Loucy (cell line): ENCODE measurements around the gene TMEM134.

Source experiments
- H2AFZ ChIP-seq: fragments of 200-600 bp; sonication (generic); 2 replicates; pipeline ENCODE4 v1.6.0; 2016; ENCODE audit warnings: antibody characterized with exemption, mild to moderate bottlenecking, low read length, moderate library complexity
- H3F3A ChIP-seq: fragments of 200-600 bp; 2 replicates; pipeline ENCODE4 v1.6.0; 2016; ENCODE audit warnings: antibody characterized with exemption, low read depth, mild to moderate bottlenecking
- H3K27me3 ChIP-seq: fragments of 200-600 bp; sonication (generic); 2 replicates; pipeline ENCODE4 v1.6.1; 2014; ENCODE audit warnings: low read length, mild to moderate bottlenecking; ENCODE audit not compliant: insufficient read depth, poor library complexity, severe bottlenecking
- H3K36me3 ChIP-seq: fragments of 200-600 bp; sonication (generic); 2 replicates; pipeline ENCODE4 v1.6.1; 2016; ENCODE audit warnings: low read length; ENCODE audit not compliant: insufficient read depth
- H3K4me1 ChIP-seq: fragments of 200-600 bp; sonication (generic); 2 replicates; pipeline ENCODE4 v1.5.1; 2014; ENCODE audit warnings: low read length, mild to moderate bottlenecking; ENCODE audit not compliant: insufficient read depth, poor library complexity, severe bottlenecking
- H3K4me2 ChIP-seq: fragments of 200-600 bp; sonication (generic); 2 replicates; pipeline ENCODE4 v1.6.0; 2014; ENCODE audit warnings: antibody characterized with exemption, low read length, low read depth, mild to moderate bottlenecking; ENCODE audit not compliant: poor library complexity, severe bottlenecking
- H3K4me3 ChIP-seq: fragments of 200-600 bp; sonication (generic); 2 replicates; pipeline ENCODE4 v1.5.1; 2014; ENCODE audit warnings: low read length, mild to moderate bottlenecking, mixed read lengths; ENCODE audit not compliant: poor library complexity, severe bottlenecking
- H3K79me2 ChIP-seq: fragments of 200-600 bp; sonication (generic); 2 replicates; pipeline ENCODE4 v1.6.1; 2014; ENCODE audit warnings: low read length; ENCODE audit not compliant: insufficient read depth
- H3K9ac ChIP-seq: fragments of 200-600 bp; sonication (generic); 2 replicates; pipeline ENCODE4 v1.6.0; 2014; ENCODE audit warnings: mild to moderate bottlenecking, low read depth, low read length, moderate library complexity; ENCODE audit not compliant: poor library complexity, severe bottlenecking
- H3K9me2 ChIP-seq: fragments of 200-600 bp; sonication (generic); replicated peaks from 2 replicates; pipeline ENCODE4 v1.6.1; 2016; ENCODE audit warnings: low read depth, low read length, mixed read lengths
- H3K9me3 ChIP-seq: fragments of 200-600 bp; sonication (generic); 2 replicates; pipeline ENCODE4 v1.6.1; 2014; ENCODE audit warnings: mild to moderate bottlenecking, antibody characterized with exemption, low read length, low read depth; ENCODE audit not compliant: insufficient read depth
- H4K20me1 ChIP-seq: fragments of 200-600 bp; sonication (generic); 2 replicates; pipeline ENCODE4 v1.6.0; 2014; ENCODE audit warnings: antibody characterized with exemption, low read length, mild to moderate bottlenecking; ENCODE audit not compliant: insufficient read depth, poor library complexity, severe bottlenecking
- CTCF ChIP-seq: fragments of 200-600 bp; sonication (generic); conservative IDR thresholded peaks from 2 replicates; pipeline ENCODE4 v1.5.1; 2014; ENCODE audit warnings: mild to moderate bottlenecking, antibody characterized with exemption, low read length
- EZH2phosphoT487 ChIP-seq: fragments of 200-600 bp; IDR thresholded peaks from 2 replicates; pipeline ENCODE4 v1.6.1; 2018; ENCODE audit warnings: antibody characterized with exemption, mild to moderate bottlenecking, moderate library complexity, borderline replicate concordance

TMEM134 gene

GRCh38 chr11:67453816-67454732 is 15.0 kb downstream of the TMEM134 start:
- H3K4me1 ChIP-seq = no peaks in the 10 kb centered on the region
- TF ChIP-seq CTCF (no peak), EZH2phosphoT487 (no peak)
- no peak overlapping the region for H3K4me2 ChIP-seq
- H3K4me3 ChIP-seq = no peak overlapping the region
- H3K79me2 ChIP-seq = no peaks in the 10 kb centered on the region
- H4K20me1 ChIP-seq = no peaks in the 10 kb centered on the region
- H2AFZ ChIP-seq = no peak overlapping the region
- no peaks in the 10 kb centered on the region for H3K27me3 ChIP-seq
- H3K9me2 ChIP-seq = no peaks in the 10 kb centered on the region
- H3K9ac ChIP-seq = no peak overlapping the region
- no peaks in the 10 kb centered on the region for H3F3A ChIP-seq
- no peaks in the 10 kb centered on the region for H3K9me3 ChIP-seq
- no peaks in the 10 kb centered on the region for H3K36me3 ChIP-seq

- H3K36me3 ChIP-seq = no peaks in the 10 kb centered on the region
- no peak within 1 kb of the TSS for H3K9ac ChIP-seq
- H3K4me2 ChIP-seq = no peak within 1 kb of the TSS
- H3K79me2 ChIP-seq = no peaks in the 10 kb centered on the region
- H3K9me2 ChIP-seq = no peaks in the 10 kb centered on the region
- no peaks in the 10 kb centered on the region for H3F3A ChIP-seq
- no peaks in the 10 kb centered on the region for H3K9me3 ChIP-seq
- H2AFZ ChIP-seq = no peak within 1 kb of the TSS
- H3K27me3 ChIP-seq = no peaks in the 10 kb centered on the region
- H3K4me1 ChIP-seq = no peaks in the 10 kb centered on the region
- H3K4me3 ChIP-seq = no peak within 1 kb of the TSS
- TF ChIP-seq EZH2phosphoT487 (no peak), CTCF (no peak)
- H4K20me1 ChIP-seq = no peaks in the 10 kb centered on the region
Observed at GRCh38 chr11:67452141-67452952, 16.7 kb downstream of the TMEM134 start, which contains the start of gene GPR152. GPR152 (minus strand) TSS chr11:67452729; CDS start chr11:67452724, 5 bp downstream.

GRCh38 chr11:67451658-67451976 is 17.4 kb downstream of the TMEM134 start:
- no peaks in the 10 kb centered on the region for H3K9me3 ChIP-seq
- H4K20me1 ChIP-seq = no peaks in the 10 kb centered on the region
- H3K9me2 ChIP-seq = no peaks in the 10 kb centered on the region
- H3K4me2 ChIP-seq = no peak overlapping the region
- TF ChIP-seq CTCF (no peak), EZH2phosphoT487 (no peak)
- H3K9ac ChIP-seq = no peak overlapping the region
- H3K4me3 ChIP-seq = no peak overlapping the region
- H3K4me1 ChIP-seq = no peaks in the 10 kb centered on the region
- no peaks in the 10 kb centered on the region for H3K79me2 ChIP-seq
- H2AFZ ChIP-seq = no peak overlapping the region
- H3K36me3 ChIP-seq = no peaks in the 10 kb centered on the region
- no peaks in the 10 kb centered on the region for H3K27me3 ChIP-seq
- no peaks in the 10 kb centered on the region for H3F3A ChIP-seq
